OCI-LY7 (cell line): ENCODE results near the gene GRID2. TPM values are rescaled to one million over a fixed set of nuclear protein-coding genes. Genes with fewer than 3 reads are reported as not detected.

Source experiments
- BruUV-seq: library from RNA; stranded (reverse); fragments of 400-500 nt; replicated peaks from 2 replicates; lab custom pipeline; 2021; lab: Mats Ljungman, UMichigan
- CTCF ChIA-PET: fragments of 300-600 bp; sonication (Branson Sonifier 250); formaldehyde crosslinking; loops from one replicate; lab custom pipeline; 2022; ENCODE audit warnings: antibody characterized with exemption; ENCODE audit not compliant: unreplicated experiment; lab: Charles Lee
- POLR2A ChIA-PET: fragments of 300-600 bp; sonication (Branson Sonifier 250); formaldehyde crosslinking; loops from one replicate; lab custom pipeline; 2022; ENCODE audit warnings: antibody characterized with exemption; lab: Charles Lee
- DNase-seq: peaks from one replicate; pipeline ENCODE4 v3.0.0-alpha.2; 2015; ENCODE audit warnings: low spot score
- H2AFZ ChIP-seq: fragments of 200-600 bp; sonication (generic), shearing (Covaris generic); 2 replicates; pipeline ENCODE4 v1.6.1; 2014; ENCODE audit warnings: mild to moderate bottlenecking, antibody characterized with exemption, low read length, moderate library complexity
- H3K27ac ChIP-seq: fragments of 200-600 bp; sonication (generic); 2 replicates; pipeline ENCODE4 v1.5.1; 2014; ENCODE audit warnings: mixed run types, low read depth, mild to moderate bottlenecking, moderate library complexity, low read length, inconsistent platforms; ENCODE audit not compliant: poor library complexity, severe bottlenecking
- H3K36me3 ChIP-seq: fragments of 200-600 bp; sonication (generic); 2 replicates; pipeline ENCODE4 v1.6.1; 2014; ENCODE audit warnings: mild to moderate bottlenecking, antibody characterized with exemption, low read length, moderate library complexity, mixed read lengths; ENCODE audit not compliant: insufficient read depth
- H3K4me1 ChIP-seq: fragments of 200-600 bp; sonication (generic); 2 replicates; pipeline ENCODE4 v1.5.1; 2014; ENCODE audit warnings: mild to moderate bottlenecking, low read length; ENCODE audit not compliant: insufficient read depth, poor library complexity, severe bottlenecking
- H3K4me2 ChIP-seq: fragments of 200-600 bp; sonication (generic); 2 replicates; pipeline ENCODE4 v1.6.1; 2014; ENCODE audit warnings: mild to moderate bottlenecking, low read length
- H3K4me3 ChIP-seq: fragments of 200-600 bp; sonication (generic); 2 replicates; pipeline ENCODE4 v1.5.1; 2014; ENCODE audit warnings: mild to moderate bottlenecking, low read depth, low read length; ENCODE audit not compliant: poor library complexity, severe bottlenecking
- H3K79me2 ChIP-seq: fragments of 200-600 bp; sonication (generic); 2 replicates; pipeline ENCODE4 v1.6.1; 2016; ENCODE audit warnings: low read depth, mild to moderate bottlenecking, low read length, moderate library complexity, mixed read lengths; ENCODE audit not compliant: insufficient read depth
- H3K9me2 ChIP-seq: fragments of 200-600 bp; sonication (generic); 2 replicates; pipeline ENCODE4 v1.6.1; 2016; ENCODE audit warnings: mild to moderate bottlenecking, low read length, mixed read lengths; ENCODE audit not compliant: insufficient read depth
- H3K9me3 ChIP-seq: fragments of 200-600 bp; sonication (generic); 2 replicates; pipeline ENCODE4 v1.6.1; 2014; ENCODE audit warnings: mild to moderate bottlenecking, mixed run types, low read length, mixed read lengths
- H4K20me1 ChIP-seq: fragments of 200-600 bp; sonication (generic); 2 replicates; pipeline ENCODE4 v1.6.1; 2014; ENCODE audit warnings: mild to moderate bottlenecking, antibody characterized with exemption, low read length, moderate library complexity, mixed read lengths; ENCODE audit not compliant: insufficient read depth
- EZH2phosphoT487 ChIP-seq: fragments of 200-600 bp; sonication (generic); IDR thresholded peaks from 2 replicates; pipeline ENCODE4 v1.6.1; 2018; ENCODE audit warnings: low read depth, borderline replicate concordance, mild to moderate bottlenecking, mixed run types, antibody characterized with exemption, low read length, moderate library complexity, mixed read lengths
- intact Hi-C: fragments of 100-400 bp; cut with micrococcal nuclease; formaldehyde crosslinking; loops from one replicate; pipeline ENCODE4 v1.10.0; 2022; ENCODE audit not compliant: unreplicated experiment
- total RNA-seq, 2 experiments: library from RNA; depleted of rRNA in 1 of 2; stranded (reverse); fragments of >200 nt in 1 of 2; shearing (Covaris generic) in 1 of 2; gene quantifications; 2 replicates each; pipeline ENCODE4 v1.2.3, GENCODE V29; 2014 to 2022
- TF ChIP-seq, protein P1 (sequence below): fragments of 200-600 bp; sonication (generic); conservative IDR thresholded peaks from 2 replicates; pipeline ENCODE4 v1.5.1; 2014; ENCODE audit warnings: mild to moderate bottlenecking, antibody characterized with exemption, low read length, moderate library complexity, mixed read lengths

GRID2 gene
- total RNA-seq, 2 experiments from 2014 or later = not detected

DNA sequence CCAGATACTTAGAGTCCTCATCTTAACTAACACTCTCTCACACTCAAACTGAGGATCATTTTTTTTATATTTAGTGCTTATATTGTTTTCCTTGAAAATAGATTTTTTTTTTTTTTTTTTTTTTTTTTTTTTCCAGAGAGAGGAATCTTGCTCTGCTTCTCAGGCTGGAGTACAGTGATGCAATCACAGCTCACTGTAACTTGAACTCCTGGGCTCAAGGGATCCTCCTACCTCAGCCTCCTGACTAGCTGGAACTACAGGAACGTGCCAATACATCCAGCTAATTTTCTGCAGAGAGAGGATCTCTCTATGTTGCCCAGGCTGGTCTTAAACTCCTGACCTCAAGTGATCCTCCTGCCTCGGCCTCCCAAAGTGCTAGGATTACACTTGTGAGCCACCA, 874.5 kb downstream of the GRID2 start:
- no peak for DNase-seq
- no peak overlapping the region for H3K27ac ChIP-seq
- ChIA-PET CTCF (no interaction called here), POLR2A (interaction anchor here (0.7 kb wide), 1 partner anchor 392 kb away, joined by 3 read pairs; no protein-coding TSS in a partner anchor)
- H3K9me2 ChIP-seq = no peaks in the 10 kb centered on the region
- intact Hi-C loops = no loop called here
- BruUV-seq = no TSS peak
- H3K4me2 ChIP-seq = no peak overlapping the region
- no peak overlapping the region for H3K4me3 ChIP-seq
- H4K20me1 ChIP-seq = no peaks in the 10 kb centered on the region
- TF ChIP-seq EZH2phosphoT487 = no peak
- H3K9me3 ChIP-seq = no peaks in the 10 kb centered on the region
- H3K36me3 ChIP-seq = no peaks in the 10 kb centered on the region
- no peaks in the 10 kb centered on the region for H3K4me1 ChIP-seq
- no peaks in the 10 kb centered on the region for H3K79me2 ChIP-seq
- H2AFZ ChIP-seq = no peak overlapping the region

DNA sequence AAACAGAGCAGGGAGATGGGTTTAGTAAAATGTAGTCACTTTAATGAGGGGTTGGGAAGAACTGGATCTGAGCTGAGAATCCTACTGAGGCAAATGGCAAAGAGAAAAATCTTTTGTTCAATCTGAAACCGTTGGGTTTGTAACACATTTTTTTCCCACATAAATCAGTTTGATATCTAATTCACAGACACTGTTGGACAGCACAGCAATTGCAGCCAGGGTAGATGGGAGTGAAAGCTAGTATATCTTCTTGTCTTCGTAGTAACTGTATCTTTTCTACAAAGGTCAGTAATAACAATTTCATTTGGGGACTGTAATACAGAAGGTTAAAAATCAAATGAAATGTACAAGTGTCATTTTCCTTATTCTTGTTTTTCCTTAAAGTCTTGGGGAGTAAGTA, 875.3 kb downstream of the GRID2 start:
- H3K4me1 ChIP-seq = no peaks in the 10 kb centered on the region
- no peak overlapping the region for H2AFZ ChIP-seq
- intact Hi-C loops = no loop called here
- H3K27ac ChIP-seq = no peak overlapping the region
- TF ChIP-seq, protein P1, sequence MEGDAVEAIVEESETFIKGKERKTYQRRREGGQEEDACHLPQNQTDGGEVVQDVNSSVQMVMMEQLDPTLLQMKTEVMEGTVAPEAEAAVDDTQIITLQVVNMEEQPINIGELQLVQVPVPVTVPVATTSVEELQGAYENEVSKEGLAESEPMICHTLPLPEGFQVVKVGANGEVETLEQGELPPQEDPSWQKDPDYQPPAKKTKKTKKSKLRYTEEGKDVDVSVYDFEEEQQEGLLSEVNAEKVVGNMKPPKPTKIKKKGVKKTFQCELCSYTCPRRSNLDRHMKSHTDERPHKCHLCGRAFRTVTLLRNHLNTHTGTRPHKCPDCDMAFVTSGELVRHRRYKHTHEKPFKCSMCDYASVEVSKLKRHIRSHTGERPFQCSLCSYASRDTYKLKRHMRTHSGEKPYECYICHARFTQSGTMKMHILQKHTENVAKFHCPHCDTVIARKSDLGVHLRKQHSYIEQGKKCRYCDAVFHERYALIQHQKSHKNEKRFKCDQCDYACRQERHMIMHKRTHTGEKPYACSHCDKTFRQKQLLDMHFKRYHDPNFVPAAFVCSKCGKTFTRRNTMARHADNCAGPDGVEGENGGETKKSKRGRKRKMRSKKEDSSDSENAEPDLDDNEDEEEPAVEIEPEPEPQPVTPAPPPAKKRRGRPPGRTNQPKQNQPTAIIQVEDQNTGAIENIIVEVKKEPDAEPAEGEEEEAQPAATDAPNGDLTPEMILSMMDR = no peak
- no peak for TF ChIP-seq EZH2phosphoT487
- no TSS peak for BruUV-seq
- ChIA-PET CTCF (no interaction called here), POLR2A (no interaction called here)
- H3K4me3 ChIP-seq = no peak overlapping the region
- no peak for DNase-seq
- H3K9me2 ChIP-seq = no peaks in the 10 kb centered on the region
- H3K9me3 ChIP-seq = no peaks in the 10 kb centered on the region
- no peak overlapping the region for H3K4me2 ChIP-seq
- H3K79me2 ChIP-seq = no peaks in the 10 kb centered on the region
- H3K36me3 ChIP-seq = no peaks in the 10 kb centered on the region
- no peaks in the 10 kb centered on the region for H4K20me1 ChIP-seq

DNA sequence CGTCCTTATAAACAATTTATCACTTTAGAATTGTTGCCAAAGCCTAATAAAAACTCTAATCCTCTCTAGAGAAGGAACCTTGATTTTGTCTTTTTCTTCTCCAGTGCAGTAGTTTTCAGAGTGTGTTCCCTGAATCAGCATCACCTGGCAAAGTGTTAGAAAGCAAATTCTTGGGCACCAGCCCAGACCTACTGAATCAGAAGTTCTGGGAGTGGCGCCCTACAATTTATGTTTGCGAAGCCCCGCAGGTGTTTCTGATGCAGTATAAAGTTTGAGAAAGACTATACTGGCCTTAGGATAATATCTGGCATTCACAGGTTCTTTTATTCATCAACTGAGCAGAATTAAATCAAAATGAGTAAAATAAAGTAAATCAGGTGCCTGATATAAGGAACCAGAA, 879.0 kb downstream of the GRID2 start:
- no peak overlapping the region for H3K27ac ChIP-seq
- no peaks in the 10 kb centered on the region for H3K4me1 ChIP-seq
- H3K4me2 ChIP-seq = no peak overlapping the region
- no peak overlapping the region for H2AFZ ChIP-seq
- no peaks in the 10 kb centered on the region for H3K9me3 ChIP-seq
- ChIA-PET POLR2A (no interaction called here), CTCF (no interaction called here)
- no peaks in the 10 kb centered on the region for H4K20me1 ChIP-seq
- intact Hi-C loops = no loop called here
- BruUV-seq = no TSS peak
- no peak overlapping the region for H3K4me3 ChIP-seq
- H3K79me2 ChIP-seq = no peaks in the 10 kb centered on the region
- DNase-seq = no peak
- no peaks in the 10 kb centered on the region for H3K9me2 ChIP-seq
- H3K36me3 ChIP-seq = no peaks in the 10 kb centered on the region
- TF ChIP-seq, protein P1 = no peak
- no peak for TF ChIP-seq EZH2phosphoT487
